Measurements from ENCODE around the gene DDO. TPM values are rescaled to one million over a fixed set of nuclear protein-coding genes. Genes with fewer than 3 reads are reported as not detected.

DDO gene
- polyA plus RNA-seq, 1 donor from 2014 or later, result not detected

DNA sequence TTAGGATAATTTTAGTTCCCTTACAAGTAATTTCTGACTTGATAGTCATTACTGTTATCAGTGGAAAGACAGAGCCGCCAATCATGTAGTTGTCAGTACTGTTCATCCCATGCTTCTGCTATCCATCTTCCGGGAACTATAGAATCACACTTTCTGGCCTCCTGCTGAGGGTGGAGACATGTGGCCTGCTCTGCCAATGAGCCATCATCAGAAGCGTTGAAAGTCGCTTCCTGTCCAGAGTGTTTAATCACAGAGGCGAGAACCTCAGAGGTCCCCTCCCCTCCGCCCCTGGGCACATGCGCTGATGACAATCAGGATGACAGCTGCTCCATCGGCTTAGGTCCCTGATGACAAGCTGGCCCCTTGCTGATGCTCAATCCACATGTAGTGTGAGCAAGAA, 3.0 kb downstream of the DDO start:
- H3K4me3 ChIP-seq (ENCODE audit: low read length), result no peak overlapping the region
- H3K27ac ChIP-seq (ENCODE audit: low read length), result no peak overlapping the region
- TF ChIP-seq POLR2AphosphoS5 (IDR thresholded peaks at IDR 0.05) (no peak), EP300 (conservative IDR thresholded peaks at IDR 0.05; ENCODE audit: poor library complexity, severe bottlenecking) (no peak), EZH2 (IDR thresholded peaks at IDR 0.05; ENCODE audit: borderline replicate concordance, insufficient read depth, low read length, poor library complexity, severe bottlenecking) (no peak), SMC3 (conservative IDR thresholded peaks at IDR 0.05; ENCODE audit: poor library complexity) (no peak)
- no peaks in the 10 kb centered on the region for H3K9me2 ChIP-seq (ENCODE audit: insufficient read depth, low read length)
- no peak overlapping the region for H3K4me2 ChIP-seq (ENCODE audit: low read length)
- no peaks in the 10 kb centered on the region for H4K20me1 ChIP-seq (ENCODE audit: insufficient read depth)
- H3K9ac ChIP-seq (ENCODE audit: low read length), result no peak overlapping the region
- H2AFZ ChIP-seq (ENCODE audit: low read depth, low read length), result no peak overlapping the region
- H3K36me3 ChIP-seq (ENCODE audit: insufficient read depth, low read length), result no peaks in the 10 kb centered on the region
- H3K9me3 ChIP-seq (ENCODE audit: low read length), result no peaks in the 10 kb centered on the region
- no peaks in the 10 kb centered on the region for H3K79me2 ChIP-seq (replicated peaks; ENCODE audit: insufficient read depth, low read length)
- no peaks in the 10 kb centered on the region for H3F3A ChIP-seq (ENCODE audit: insufficient read depth, low read length, poor library complexity, severe bottlenecking)
- no peaks in the 10 kb centered on the region for H3K27me3 ChIP-seq (ENCODE audit: insufficient read depth, low read depth, low read length)

DNA sequence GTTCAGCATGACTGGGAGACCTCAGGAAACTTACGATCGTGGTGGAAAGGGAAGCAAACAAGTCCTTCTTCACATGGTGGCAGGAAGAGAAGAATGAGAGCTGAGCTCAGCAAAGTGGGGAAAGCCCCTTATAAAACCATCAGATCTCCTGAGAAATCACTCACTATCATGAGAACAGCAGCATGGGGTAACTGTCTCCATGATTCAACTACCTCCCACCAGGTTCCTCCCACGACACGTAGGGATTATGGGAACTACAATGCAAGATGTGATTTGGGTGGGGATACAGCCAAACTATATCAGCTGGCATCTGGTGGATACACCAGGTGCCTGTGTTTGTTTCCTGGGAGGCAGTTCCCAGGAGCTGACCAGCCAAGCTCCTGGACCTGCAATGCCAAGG, 4.9 kb downstream of the DDO start:
- Histone ChIP-seq H3K27ac (ENCODE audit: low read length) (no peak overlapping the region), H3K4me3 (ENCODE audit: low read length) (no peak overlapping the region), H3K9me3 (ENCODE audit: low read length) (no peaks in the 10 kb centered on the region), H3K4me2 (ENCODE audit: low read length) (no peak overlapping the region), H3K9ac (ENCODE audit: low read length) (no peak overlapping the region), H3K36me3 (ENCODE audit: insufficient read depth, low read length) (no peaks in the 10 kb centered on the region), H3K79me2 (replicated peaks; ENCODE audit: insufficient read depth, low read length) (no peaks in the 10 kb centered on the region), H3F3A (ENCODE audit: insufficient read depth, low read length, poor library complexity, severe bottlenecking) (no peaks in the 10 kb centered on the region), H4K20me1 (ENCODE audit: insufficient read depth) (no peaks in the 10 kb centered on the region), H3K27me3 (ENCODE audit: insufficient read depth, low read depth, low read length) (no peaks in the 10 kb centered on the region), H2AFZ (ENCODE audit: low read depth, low read length) (no peak overlapping the region), H3K9me2 (ENCODE audit: insufficient read depth, low read length) (no peaks in the 10 kb centered on the region)
- TF ChIP-seq, protein P1, sequence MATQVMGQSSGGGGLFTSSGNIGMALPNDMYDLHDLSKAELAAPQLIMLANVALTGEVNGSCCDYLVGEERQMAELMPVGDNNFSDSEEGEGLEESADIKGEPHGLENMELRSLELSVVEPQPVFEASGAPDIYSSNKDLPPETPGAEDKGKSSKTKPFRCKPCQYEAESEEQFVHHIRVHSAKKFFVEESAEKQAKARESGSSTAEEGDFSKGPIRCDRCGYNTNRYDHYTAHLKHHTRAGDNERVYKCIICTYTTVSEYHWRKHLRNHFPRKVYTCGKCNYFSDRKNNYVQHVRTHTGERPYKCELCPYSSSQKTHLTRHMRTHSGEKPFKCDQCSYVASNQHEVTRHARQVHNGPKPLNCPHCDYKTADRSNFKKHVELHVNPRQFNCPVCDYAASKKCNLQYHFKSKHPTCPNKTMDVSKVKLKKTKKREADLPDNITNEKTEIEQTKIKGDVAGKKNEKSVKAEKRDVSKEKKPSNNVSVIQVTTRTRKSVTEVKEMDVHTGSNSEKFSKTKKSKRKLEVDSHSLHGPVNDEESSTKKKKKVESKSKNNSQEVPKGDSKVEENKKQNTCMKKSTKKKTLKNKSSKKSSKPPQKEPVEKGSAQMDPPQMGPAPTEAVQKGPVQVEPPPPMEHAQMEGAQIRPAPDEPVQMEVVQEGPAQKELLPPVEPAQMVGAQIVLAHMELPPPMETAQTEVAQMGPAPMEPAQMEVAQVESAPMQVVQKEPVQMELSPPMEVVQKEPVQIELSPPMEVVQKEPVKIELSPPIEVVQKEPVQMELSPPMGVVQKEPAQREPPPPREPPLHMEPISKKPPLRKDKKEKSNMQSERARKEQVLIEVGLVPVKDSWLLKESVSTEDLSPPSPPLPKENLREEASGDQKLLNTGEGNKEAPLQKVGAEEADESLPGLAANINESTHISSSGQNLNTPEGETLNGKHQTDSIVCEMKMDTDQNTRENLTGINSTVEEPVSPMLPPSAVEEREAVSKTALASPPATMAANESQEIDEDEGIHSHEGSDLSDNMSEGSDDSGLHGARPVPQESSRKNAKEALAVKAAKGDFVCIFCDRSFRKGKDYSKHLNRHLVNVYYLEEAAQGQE (IDR thresholded peaks at IDR 0.05; ENCODE audit: borderline replicate concordance), result no peak
- TF ChIP-seq EZH2 (IDR thresholded peaks at IDR 0.05; ENCODE audit: borderline replicate concordance, insufficient read depth, low read length, poor library complexity, severe bottlenecking) (no peak), EP300 (conservative IDR thresholded peaks at IDR 0.05; ENCODE audit: poor library complexity, severe bottlenecking) (no peak), TAF1 (IDR thresholded peaks at IDR 0.05; ENCODE audit: low read depth) (no peak), RAD21 (conservative IDR thresholded peaks at IDR 0.05) (no peak), MXI1 (conservative IDR thresholded peaks at IDR 0.05; ENCODE audit: poor library complexity, severe bottlenecking) (no peak), POLR2AphosphoS5 (IDR thresholded peaks at IDR 0.05) (no peak), SMC3 (conservative IDR thresholded peaks at IDR 0.05; ENCODE audit: poor library complexity) (no peak)
- TF ChIP-seq, protein P2, sequence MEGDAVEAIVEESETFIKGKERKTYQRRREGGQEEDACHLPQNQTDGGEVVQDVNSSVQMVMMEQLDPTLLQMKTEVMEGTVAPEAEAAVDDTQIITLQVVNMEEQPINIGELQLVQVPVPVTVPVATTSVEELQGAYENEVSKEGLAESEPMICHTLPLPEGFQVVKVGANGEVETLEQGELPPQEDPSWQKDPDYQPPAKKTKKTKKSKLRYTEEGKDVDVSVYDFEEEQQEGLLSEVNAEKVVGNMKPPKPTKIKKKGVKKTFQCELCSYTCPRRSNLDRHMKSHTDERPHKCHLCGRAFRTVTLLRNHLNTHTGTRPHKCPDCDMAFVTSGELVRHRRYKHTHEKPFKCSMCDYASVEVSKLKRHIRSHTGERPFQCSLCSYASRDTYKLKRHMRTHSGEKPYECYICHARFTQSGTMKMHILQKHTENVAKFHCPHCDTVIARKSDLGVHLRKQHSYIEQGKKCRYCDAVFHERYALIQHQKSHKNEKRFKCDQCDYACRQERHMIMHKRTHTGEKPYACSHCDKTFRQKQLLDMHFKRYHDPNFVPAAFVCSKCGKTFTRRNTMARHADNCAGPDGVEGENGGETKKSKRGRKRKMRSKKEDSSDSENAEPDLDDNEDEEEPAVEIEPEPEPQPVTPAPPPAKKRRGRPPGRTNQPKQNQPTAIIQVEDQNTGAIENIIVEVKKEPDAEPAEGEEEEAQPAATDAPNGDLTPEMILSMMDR (IDR thresholded peaks at IDR 0.05; ENCODE audit: poor library complexity, severe bottlenecking), result no peak

Data from neural cell (in vitro differentiated cells).